ENCODE measurements around the gene FAM20C. TPM values are rescaled to one million over a fixed set of nuclear protein-coding genes. Genes with fewer than 3 reads are reported as not detected.

Gene FAM20C
- total RNA-seq, 2 donors from 2014 or later: 33.5 to 53.5 TPM

DNA sequence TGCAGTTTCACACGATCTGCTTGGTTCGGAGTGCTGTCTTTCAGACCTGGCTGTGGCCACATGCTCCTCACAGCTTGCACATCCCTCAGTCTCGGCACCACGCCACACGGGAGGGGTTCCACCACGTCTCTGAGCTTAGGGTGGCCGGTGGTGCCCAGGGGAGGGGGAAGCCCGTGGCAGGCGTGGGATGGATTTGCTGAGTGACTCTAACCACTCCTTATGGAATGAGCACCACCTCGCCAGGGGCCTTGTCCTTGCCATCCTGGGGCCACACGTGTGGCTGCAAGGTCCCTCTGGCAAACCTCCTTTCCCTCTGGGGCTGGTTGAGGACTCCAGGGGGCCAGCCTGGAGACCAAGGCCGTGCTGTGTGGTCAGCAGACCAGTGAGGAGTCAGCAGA lies 29.1 kb upstream of the FAM20C start:
- TF ChIP-seq, protein P1, sequence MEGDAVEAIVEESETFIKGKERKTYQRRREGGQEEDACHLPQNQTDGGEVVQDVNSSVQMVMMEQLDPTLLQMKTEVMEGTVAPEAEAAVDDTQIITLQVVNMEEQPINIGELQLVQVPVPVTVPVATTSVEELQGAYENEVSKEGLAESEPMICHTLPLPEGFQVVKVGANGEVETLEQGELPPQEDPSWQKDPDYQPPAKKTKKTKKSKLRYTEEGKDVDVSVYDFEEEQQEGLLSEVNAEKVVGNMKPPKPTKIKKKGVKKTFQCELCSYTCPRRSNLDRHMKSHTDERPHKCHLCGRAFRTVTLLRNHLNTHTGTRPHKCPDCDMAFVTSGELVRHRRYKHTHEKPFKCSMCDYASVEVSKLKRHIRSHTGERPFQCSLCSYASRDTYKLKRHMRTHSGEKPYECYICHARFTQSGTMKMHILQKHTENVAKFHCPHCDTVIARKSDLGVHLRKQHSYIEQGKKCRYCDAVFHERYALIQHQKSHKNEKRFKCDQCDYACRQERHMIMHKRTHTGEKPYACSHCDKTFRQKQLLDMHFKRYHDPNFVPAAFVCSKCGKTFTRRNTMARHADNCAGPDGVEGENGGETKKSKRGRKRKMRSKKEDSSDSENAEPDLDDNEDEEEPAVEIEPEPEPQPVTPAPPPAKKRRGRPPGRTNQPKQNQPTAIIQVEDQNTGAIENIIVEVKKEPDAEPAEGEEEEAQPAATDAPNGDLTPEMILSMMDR (conservative IDR thresholded peaks at IDR 0.05): no peak
- H3K4me3 Mint-ChIP-seq: no peak overlapping the region
- Histone ChIP-seq H3K9me3 (ENCODE audit: control insufficient read depth, low read length) (no peaks in the 10 kb centered on the region), H3K27ac (ENCODE audit: low read depth, low read length) (no peak overlapping the region), H3K9ac (ENCODE audit: extremely low read depth, low read length, poor library complexity, severe bottlenecking) (no peak overlapping the region), H3K27me3 (ENCODE audit: control insufficient read depth, insufficient read depth, low read length, poor library complexity, severe bottlenecking) (no peaks in the 10 kb centered on the region), H3K4me3 (ENCODE audit: low read length) (no peak overlapping the region), H3K36me3 (ENCODE audit: control insufficient read depth, insufficient read depth, low read length) (no peaks in the 10 kb centered on the region), H3K4me1 (ENCODE audit: control insufficient read depth, insufficient read depth, low read length) (peaks cover 5% of the 10 kb centered on the region)
- 91 to 98% methylated on average over 5 to 12 of the region's 12 CpGs for WGBS, 2 experiments (ENCODE audit: insufficient coverage in 1 of 2, insufficient read length in 1 of 2)
- peaks cover 11% of the 10 kb centered on the region for H3K4me1 Mint-ChIP-seq
- no peak for DNase-seq
- H3K36me3 Mint-ChIP-seq (ENCODE audit: low read depth): no peaks in the 10 kb centered on the region
- H3K9me3 Mint-ChIP-seq: no peaks in the 10 kb centered on the region
- H3K27ac Mint-ChIP-seq: no peak overlapping the region
- peaks cover 25% of the 10 kb centered on the region for H3K27me3 Mint-ChIP-seq (ENCODE audit: insufficient read depth)

DNA sequence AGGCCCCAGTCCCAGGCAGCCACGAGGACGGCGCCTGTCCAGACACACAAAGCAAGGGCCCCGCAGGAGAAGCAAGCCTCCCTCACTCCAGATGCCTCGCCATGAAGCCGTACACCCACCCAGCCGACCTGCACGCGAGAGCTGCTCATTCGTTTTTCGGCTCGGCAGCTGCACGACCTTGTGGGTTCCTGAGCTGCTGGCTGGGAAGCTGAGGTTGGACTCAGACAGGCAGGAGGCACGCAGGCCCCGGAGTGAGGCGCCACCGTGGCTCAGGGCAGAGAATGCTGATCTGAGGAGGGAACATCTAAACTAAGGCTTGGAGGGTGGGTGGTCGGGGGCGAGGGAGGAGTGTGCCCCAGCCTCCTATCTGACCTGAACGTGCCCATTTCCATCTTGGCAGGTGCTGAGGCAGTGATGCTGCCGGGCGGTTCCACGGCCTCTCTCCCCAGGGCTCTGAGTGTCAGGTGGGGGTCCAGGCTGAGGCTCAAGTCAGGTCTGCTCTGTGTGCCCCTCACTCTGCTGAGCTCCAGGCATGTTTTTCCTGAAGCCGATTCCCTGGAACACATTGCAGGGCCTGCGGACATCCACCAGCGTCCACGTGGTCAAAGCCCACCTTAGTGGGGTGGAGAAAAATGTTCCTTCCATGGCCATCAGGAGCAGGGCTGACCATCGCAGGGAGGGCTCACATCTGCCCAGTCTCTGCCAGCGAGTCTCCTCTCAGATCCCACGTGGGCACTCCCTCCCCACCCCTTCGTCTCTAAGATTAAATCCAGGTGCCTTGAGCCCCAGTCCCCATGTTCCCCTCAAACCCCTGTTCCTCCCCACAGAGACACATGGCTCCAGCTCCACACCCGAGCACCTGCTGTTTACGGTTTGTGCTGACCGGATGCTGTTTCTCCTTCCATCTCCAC lies 28.1 kb upstream of the FAM20C start:
- Mint-ChIP-seq H3K4me3 (no peak overlapping the region), H3K27me3 (ENCODE audit: insufficient read depth) (peaks cover 29% of the 10 kb centered on the region), H3K4me1 (peaks cover 11% of the 10 kb centered on the region), H3K36me3 (ENCODE audit: low read depth) (no peaks in the 10 kb centered on the region), H3K9me3 (no peaks in the 10 kb centered on the region), H3K27ac (no peak overlapping the region)
- Histone ChIP-seq H3K27me3 (ENCODE audit: control insufficient read depth, insufficient read depth, low read length, poor library complexity, severe bottlenecking) (no peaks in the 10 kb centered on the region), H3K9ac (ENCODE audit: extremely low read depth, low read length, poor library complexity, severe bottlenecking) (no peak overlapping the region), H3K36me3 (ENCODE audit: control insufficient read depth, insufficient read depth, low read length) (no peaks in the 10 kb centered on the region), H3K4me3 (ENCODE audit: low read length) (no peak overlapping the region), H3K9me3 (ENCODE audit: control insufficient read depth, low read length) (no peaks in the 10 kb centered on the region), H3K27ac (ENCODE audit: low read depth, low read length) (no peak overlapping the region), H3K4me1 (ENCODE audit: control insufficient read depth, insufficient read depth, low read length) (peaks cover 5% of the 10 kb centered on the region)
- DNase-seq: no peak
- WGBS, 2 experiments (ENCODE audit: insufficient coverage in 1 of 2, insufficient read length in 1 of 2): 92 to 95% methylated on average over 14 to 34 of the region's 34 CpGs
- TF ChIP-seq, protein P1 (conservative IDR thresholded peaks at IDR 0.05): no peak

DNA sequence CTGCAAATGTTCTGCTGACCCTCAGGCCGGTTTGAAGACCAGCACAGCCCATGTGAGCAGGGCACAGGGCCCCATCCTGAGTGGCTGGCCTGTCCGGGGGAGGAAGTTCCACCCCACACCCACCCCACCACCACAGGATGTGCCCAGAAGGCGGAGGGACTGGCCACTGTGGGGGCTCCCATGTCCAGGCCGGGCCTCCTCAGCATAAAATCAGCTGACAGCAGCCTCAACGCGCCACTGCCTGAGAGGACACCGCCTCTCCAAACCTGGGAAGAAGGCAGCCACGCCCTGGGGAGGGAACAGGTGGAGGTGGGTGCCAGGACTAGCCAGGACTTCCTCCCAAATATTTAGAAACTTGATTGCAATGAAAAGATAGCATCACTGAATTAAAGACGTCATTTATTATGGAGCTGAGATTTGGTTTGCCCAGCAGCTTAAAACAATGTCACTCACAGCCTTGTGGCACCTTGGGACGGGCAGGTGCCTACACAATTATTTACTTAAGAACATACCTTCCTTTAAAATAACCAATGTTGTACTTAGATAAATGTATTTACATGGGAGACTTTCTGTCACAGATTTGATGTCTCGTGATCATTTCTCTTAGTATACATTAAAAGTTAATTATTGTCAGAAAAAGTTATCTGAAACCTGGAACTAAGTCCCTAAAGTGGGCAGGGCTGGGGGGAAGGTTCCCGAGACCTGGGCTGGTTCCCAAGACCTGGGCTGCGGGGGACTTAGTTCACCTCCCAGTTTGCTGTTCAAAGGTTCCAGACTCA lies 27.3 kb upstream of the FAM20C start:
- no peak overlapping the region for H3K27ac Mint-ChIP-seq

More for the DNA sequence above, 27.3 kb upstream of the FAM20C start:
- Mint-ChIP-seq H3K36me3 (ENCODE audit: low read depth) (no peaks in the 10 kb centered on the region), H3K9me3 (no peaks in the 10 kb centered on the region), H3K4me3 (no peak overlapping the region), H3K4me1 (peaks cover 11% of the 10 kb centered on the region), H3K27me3 (ENCODE audit: insufficient read depth) (peaks cover 30% of the 10 kb centered on the region)
- H3K9me3 ChIP-seq (ENCODE audit: control insufficient read depth, low read length): no peaks in the 10 kb centered on the region
- DNase-seq: no peak
- TF ChIP-seq, protein P1 (conservative IDR thresholded peaks at IDR 0.05): no peak
- H3K27ac ChIP-seq (ENCODE audit: low read depth, low read length): no peak overlapping the region
- no peak overlapping the region for H3K9ac ChIP-seq (ENCODE audit: extremely low read depth, low read length, poor library complexity, severe bottlenecking)
- WGBS, 2 experiments (ENCODE audit: insufficient coverage in 1 of 2, insufficient read length in 1 of 2): 89 to 90% methylated on average over 3 to 13 of the region's 13 CpGs
- no peak overlapping the region for H3K4me3 ChIP-seq (ENCODE audit: low read length)
- H3K4me1 ChIP-seq (ENCODE audit: control insufficient read depth, insufficient read depth, low read length): peaks cover 5% of the 10 kb centered on the region
- no peaks in the 10 kb centered on the region for H3K36me3 ChIP-seq (ENCODE audit: control insufficient read depth, insufficient read depth, low read length)
- no peaks in the 10 kb centered on the region for H3K27me3 ChIP-seq (ENCODE audit: control insufficient read depth, insufficient read depth, low read length, poor library complexity, severe bottlenecking)

Measured in endodermal cell (in vitro differentiated cells).